Measurements from ENCODE around the gene GINM1.

The GINM1 gene

GRCh38 chr6:149567945-149568585 is 1.9 kb downstream of the GINM1 start:
- TF ChIP-seq CTCF (IDR thresholded peaks at IDR 0.05; ENCODE audit: low read length) (no peak), EZH2 (IDR thresholded peaks at IDR 0.05; ENCODE audit: borderline replicate concordance, low read length) (no peak)
- Histone ChIP-seq H3K9me2 (ENCODE audit: low read depth, low read length) (no peaks in the 10 kb centered on the region), H3K4me2 (ENCODE audit: low read length) (peak overlapping the region; percentile 61), H3K27me3 (ENCODE audit: insufficient read depth, low read length) (no peaks in the 10 kb centered on the region), H4K20me1 (ENCODE audit: insufficient read depth, low read length) (no peaks in the 10 kb centered on the region), H3K9ac (ENCODE audit: low read length) (peak overlapping the region; percentile 8; the same call in 1 of the 2 replicates), H3F3A (ENCODE audit: insufficient read depth, low read length) (no peaks in the 10 kb centered on the region), H3K4me3 (ENCODE audit: low read depth, low read length, poor library complexity, severe bottlenecking) (peak overlapping the region; percentile 99), H3K4me1 (ENCODE audit: insufficient read depth, low read length, severe bottlenecking) (peaks cover 25% of the 10 kb centered on the region), H3K36me3 (ENCODE audit: insufficient read depth, low read length) (peaks cover 3% of the 10 kb centered on the region; the same call in 1 of the 2 replicates), H2AFZ (ENCODE audit: low read length) (no peak overlapping the region), H3K27ac (ENCODE audit: low read depth, low read length, poor library complexity, severe bottlenecking) (peak overlapping the region; percentile 40), H3K9me3 (ENCODE audit: low read length) (no peaks in the 10 kb centered on the region), H3K79me2 (ENCODE audit: insufficient read depth, low read length) (peaks cover 45% of the 10 kb centered on the region)

GRCh38 chr6:149580880-149581279 is 14.7 kb downstream of the GINM1 start:
- no peaks in the 10 kb centered on the region for H3K79me2 ChIP-seq (ENCODE audit: insufficient read depth, low read length)
- no peak overlapping the region for H3K9ac ChIP-seq (ENCODE audit: low read length)
- H4K20me1 ChIP-seq (ENCODE audit: insufficient read depth, low read length), result no peaks in the 10 kb centered on the region
- H2AFZ ChIP-seq (ENCODE audit: low read length), result no peak overlapping the region
- H3K4me1 ChIP-seq (ENCODE audit: insufficient read depth, low read length, severe bottlenecking), result no peaks in the 10 kb centered on the region
- TF ChIP-seq EZH2 (IDR thresholded peaks at IDR 0.05; ENCODE audit: borderline replicate concordance, low read length) (no peak), CTCF (IDR thresholded peaks at IDR 0.05; ENCODE audit: low read length) (no peak)
- H3K4me3 ChIP-seq (ENCODE audit: low read depth, low read length, poor library complexity, severe bottlenecking), result no peak overlapping the region
- no peaks in the 10 kb centered on the region for H3K9me2 ChIP-seq (ENCODE audit: low read depth, low read length)
- H3F3A ChIP-seq (ENCODE audit: insufficient read depth, low read length), result peaks cover 5% of the 10 kb centered on the region; the same call in 1 of the 2 replicates
- no peaks in the 10 kb centered on the region for H3K27me3 ChIP-seq (ENCODE audit: insufficient read depth, low read length)
- no peaks in the 10 kb centered on the region for H3K9me3 ChIP-seq (ENCODE audit: low read length)
- no peak overlapping the region for H3K4me2 ChIP-seq (ENCODE audit: low read length)
- no peak overlapping the region for H3K27ac ChIP-seq (ENCODE audit: low read depth, low read length, poor library complexity, severe bottlenecking)
- H3K36me3 ChIP-seq (ENCODE audit: insufficient read depth, low read length), result peaks cover 72% of the 10 kb centered on the region

DNA sequence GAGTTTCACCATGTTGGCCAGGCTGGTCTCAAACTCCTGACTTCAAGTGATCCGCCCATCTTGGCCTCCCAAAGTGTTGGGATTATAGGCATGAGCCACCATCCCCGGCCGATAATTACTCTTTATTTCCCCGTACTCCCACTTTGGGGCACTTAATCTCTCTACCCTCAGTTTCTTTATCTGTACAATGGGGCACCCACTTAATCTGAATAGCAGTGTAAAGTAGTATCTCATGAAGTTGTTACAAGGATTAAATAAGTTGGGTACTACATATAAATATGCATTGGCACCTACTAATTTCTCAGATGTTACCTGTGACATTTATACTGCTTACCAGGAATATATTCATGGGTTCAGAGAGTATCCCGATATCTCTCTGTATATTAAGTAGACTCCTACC is 15.2 kb downstream of the GINM1 start:
- Histone ChIP-seq H3K4me1 (ENCODE audit: insufficient read depth, low read length, severe bottlenecking) (no peaks in the 10 kb centered on the region), H3F3A (ENCODE audit: insufficient read depth, low read length) (peaks cover 5% of the 10 kb centered on the region; the same call in 1 of the 2 replicates), H3K36me3 (ENCODE audit: insufficient read depth, low read length) (peaks cover 72% of the 10 kb centered on the region), H3K79me2 (ENCODE audit: insufficient read depth, low read length) (no peaks in the 10 kb centered on the region), H3K4me3 (ENCODE audit: low read depth, low read length, poor library complexity, severe bottlenecking) (no peak overlapping the region), H2AFZ (ENCODE audit: low read length) (no peak overlapping the region), H3K27me3 (ENCODE audit: insufficient read depth, low read length) (no peaks in the 10 kb centered on the region), H4K20me1 (ENCODE audit: insufficient read depth, low read length) (no peaks in the 10 kb centered on the region), H3K4me2 (ENCODE audit: low read length) (no peak overlapping the region), H3K27ac (ENCODE audit: low read depth, low read length, poor library complexity, severe bottlenecking) (no peak overlapping the region), H3K9ac (ENCODE audit: low read length) (no peak overlapping the region), H3K9me2 (ENCODE audit: low read depth, low read length) (no peaks in the 10 kb centered on the region), H3K9me3 (ENCODE audit: low read length) (no peaks in the 10 kb centered on the region)
- TF ChIP-seq EZH2 (IDR thresholded peaks at IDR 0.05; ENCODE audit: borderline replicate concordance, low read length) (no peak), CTCF (IDR thresholded peaks at IDR 0.05; ENCODE audit: low read length) (no peak)

Measured in OCI-LY1 (cell line).